ENCODE results near the gene FILIP1. TPM values are rescaled to one million over a fixed set of nuclear protein-coding genes. Genes with fewer than 3 reads are reported as not detected.

FILIP1 gene
- total RNA-seq, 1 experiment from 2014 or later: 2.9 TPM

DNA sequence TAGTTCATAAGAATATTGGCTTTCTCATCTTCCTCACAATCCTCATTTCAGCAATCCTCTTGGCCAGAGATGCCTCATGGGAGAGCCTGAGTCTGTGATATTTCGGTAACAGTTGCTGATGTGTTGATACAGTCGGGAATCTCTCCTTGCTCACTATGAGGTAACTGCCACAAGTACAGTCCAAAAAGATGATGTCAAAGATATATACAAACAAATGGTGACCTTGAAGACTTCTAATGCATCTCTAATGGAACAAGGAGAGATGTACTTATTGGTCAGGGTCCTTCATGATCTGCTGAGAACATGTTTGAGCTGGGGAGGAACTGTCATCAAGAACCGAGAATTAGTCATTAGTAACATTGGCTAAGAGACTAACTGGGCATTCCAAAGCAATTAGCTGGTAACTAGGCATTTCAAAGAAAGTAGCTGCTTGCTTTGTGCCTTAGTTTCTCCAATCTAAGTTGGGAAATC lies 56.1 kb downstream of the FILIP1 start (continued):
- TF ChIP-seq, protein P1, sequence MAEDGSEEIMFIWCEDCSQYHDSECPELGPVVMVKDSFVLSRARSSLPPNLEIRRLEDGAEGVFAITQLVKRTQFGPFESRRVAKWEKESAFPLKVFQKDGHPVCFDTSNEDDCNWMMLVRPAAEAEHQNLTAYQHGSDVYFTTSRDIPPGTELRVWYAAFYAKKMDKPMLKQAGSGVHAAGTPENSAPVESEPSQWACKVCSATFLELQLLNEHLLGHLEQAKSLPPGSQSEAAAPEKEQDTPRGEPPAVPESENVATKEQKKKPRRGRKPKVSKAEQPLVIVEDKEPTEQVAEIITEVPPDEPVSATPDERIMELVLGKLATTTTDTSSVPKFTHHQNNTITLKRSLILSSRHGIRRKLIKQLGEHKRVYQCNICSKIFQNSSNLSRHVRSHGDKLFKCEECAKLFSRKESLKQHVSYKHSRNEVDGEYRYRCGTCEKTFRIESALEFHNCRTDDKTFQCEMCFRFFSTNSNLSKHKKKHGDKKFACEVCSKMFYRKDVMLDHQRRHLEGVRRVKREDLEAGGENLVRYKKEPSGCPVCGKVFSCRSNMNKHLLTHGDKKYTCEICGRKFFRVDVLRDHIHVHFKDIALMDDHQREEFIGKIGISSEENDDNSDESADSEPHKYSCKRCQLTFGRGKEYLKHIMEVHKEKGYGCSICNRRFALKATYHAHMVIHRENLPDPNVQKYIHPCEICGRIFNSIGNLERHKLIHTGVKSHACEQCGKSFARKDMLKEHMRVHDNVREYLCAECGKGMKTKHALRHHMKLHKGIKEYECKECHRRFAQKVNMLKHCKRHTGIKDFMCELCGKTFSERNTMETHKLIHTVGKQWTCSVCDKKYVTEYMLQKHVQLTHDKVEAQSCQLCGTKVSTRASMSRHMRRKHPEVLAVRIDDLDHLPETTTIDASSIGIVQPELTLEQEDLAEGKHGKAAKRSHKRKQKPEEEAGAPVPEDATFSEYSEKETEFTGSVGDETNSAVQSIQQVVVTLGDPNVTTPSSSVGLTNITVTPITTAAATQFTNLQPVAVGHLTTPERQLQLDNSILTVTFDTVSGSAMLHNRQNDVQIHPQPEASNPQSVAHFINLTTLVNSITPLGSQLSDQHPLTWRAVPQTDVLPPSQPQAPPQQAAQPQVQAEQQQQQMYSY (CRISPR knock-in tag; IDR thresholded peaks at IDR 0.05): no peak

DNA sequence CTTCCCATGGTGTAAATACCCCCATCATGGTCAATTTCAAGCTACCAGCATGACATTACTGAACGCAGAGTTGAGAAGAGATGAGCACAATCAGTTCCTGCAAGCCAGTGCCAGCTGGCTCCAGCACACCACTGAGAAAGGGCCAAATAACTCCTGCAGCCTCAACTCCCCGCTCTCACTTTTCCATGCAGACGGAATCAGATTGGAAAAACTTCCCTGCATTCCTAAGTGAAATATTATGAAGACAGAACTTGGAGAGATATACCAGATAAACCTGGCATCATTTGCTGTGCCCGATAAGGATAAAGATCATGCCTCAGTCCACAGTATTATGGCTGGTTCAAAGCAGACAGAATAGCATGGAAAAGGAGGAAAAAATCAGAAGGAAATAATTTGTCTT lies 56.7 kb downstream of the FILIP1 start:
- Mint-ChIP-seq H3K27me3 (ENCODE audit: low read depth) (no peaks in the 10 kb centered on the region), H3K4me1 (no peaks in the 10 kb centered on the region), H3K27ac (no peak overlapping the region), H3K9me3 (peaks cover 3% of the 10 kb centered on the region; the same call in 1 of the 2 replicates), H3K36me3 (no peaks in the 10 kb centered on the region), H3K4me3 (no peak overlapping the region)
- no peak for ATAC-seq
- CTCF ChIA-PET: no interaction called here
- POLR2A ChIA-PET: no interaction called here
- TF ChIP-seq, protein P2, sequence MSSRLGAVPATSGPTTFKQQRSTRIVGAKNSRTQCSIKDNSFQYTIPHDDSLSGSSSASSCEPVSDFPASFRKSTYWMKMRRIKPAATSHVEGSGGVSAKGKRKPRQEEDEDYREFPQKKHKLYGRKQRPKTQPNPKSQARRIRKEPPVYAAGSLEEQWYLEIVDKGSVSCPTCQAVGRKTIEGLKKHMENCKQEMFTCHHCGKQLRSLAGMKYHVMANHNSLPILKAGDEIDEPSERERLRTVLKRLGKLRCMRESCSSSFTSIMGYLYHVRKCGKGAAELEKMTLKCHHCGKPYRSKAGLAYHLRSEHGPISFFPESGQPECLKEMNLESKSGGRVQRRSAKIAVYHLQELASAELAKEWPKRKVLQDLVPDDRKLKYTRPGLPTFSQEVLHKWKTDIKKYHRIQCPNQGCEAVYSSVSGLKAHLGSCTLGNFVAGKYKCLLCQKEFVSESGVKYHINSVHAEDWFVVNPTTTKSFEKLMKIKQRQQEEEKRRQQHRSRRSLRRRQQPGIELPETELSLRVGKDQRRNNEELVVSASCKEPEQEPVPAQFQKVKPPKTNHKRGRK (CRISPR knock-in tag; IDR thresholded peaks at IDR 0.05; ENCODE audit: borderline replicate concordance): no peak
- TF ChIP-seq GTF2I (CRISPR knock-in tag; conservative IDR thresholded peaks at IDR 0.05) (no peak), ZNF671 (CRISPR knock-in tag; IDR thresholded peaks at IDR 0.05) (no peak), NFYB (CRISPR knock-in tag; conservative IDR thresholded peaks at IDR 0.05; ENCODE audit: low read depth) (no peak), TEAD4 (CRISPR knock-in tag; IDR thresholded peaks at IDR 0.05) (no peak), ZNF121 (CRISPR knock-in tag; IDR thresholded peaks at IDR 0.05) (no peak), NR3C1 (CRISPR knock-in tag; conservative IDR thresholded peaks at IDR 0.05; ENCODE audit: low read depth) (no peak), MXD4 (CRISPR knock-in tag; IDR thresholded peaks at IDR 0.05; ENCODE audit: borderline replicate concordance) (no peak), IRF2 (CRISPR knock-in tag; IDR thresholded peaks at IDR 0.05; ENCODE audit: borderline replicate concordance, low read depth) (no peak), ATF1 (CRISPR knock-in tag; IDR thresholded peaks at IDR 0.05) (no peak)
- TF ChIP-seq, protein P3, sequence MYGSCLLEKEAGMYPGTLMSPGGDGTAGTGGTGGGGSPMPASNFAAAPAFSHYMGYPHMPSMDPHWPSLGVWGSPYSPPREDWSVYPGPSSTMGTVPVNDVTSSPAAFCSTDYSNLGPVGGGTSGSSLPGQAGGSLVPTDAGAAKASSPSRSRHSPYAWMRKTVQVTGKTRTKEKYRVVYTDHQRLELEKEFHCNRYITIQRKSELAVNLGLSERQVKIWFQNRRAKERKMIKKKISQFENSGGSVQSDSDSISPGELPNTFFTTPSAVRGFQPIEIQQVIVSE (CRISPR knock-in tag; IDR thresholded peaks at IDR 0.05; ENCODE audit: borderline replicate concordance): no peak
- TF ChIP-seq, protein P4, sequence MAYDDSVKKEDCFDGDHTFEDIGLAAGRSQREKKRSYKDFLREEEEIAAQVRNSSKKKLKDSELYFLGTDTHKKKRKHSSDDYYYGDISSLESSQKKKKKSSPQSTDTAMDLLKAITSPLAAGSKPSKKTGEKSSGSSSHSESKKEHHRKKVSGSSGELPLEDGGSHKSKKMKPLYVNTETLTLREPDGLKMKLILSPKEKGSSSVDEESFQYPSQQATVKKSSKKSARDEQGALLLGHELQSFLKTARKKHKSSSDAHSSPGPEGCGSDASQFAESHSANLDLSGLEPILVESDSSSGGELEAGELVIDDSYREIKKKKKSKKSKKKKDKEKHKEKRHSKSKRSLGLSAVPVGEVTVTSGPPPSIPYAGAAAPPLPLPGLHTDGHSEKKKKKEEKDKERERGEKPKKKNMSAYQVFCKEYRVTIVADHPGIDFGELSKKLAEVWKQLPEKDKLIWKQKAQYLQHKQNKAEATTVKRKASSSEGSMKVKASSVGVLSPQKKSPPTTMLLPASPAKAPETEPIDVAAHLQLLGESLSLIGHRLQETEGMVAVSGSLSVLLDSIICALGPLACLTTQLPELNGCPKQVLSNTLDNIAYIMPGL (CRISPR knock-in tag; IDR thresholded peaks at IDR 0.05): no peak
- TF ChIP-seq, protein P5, sequence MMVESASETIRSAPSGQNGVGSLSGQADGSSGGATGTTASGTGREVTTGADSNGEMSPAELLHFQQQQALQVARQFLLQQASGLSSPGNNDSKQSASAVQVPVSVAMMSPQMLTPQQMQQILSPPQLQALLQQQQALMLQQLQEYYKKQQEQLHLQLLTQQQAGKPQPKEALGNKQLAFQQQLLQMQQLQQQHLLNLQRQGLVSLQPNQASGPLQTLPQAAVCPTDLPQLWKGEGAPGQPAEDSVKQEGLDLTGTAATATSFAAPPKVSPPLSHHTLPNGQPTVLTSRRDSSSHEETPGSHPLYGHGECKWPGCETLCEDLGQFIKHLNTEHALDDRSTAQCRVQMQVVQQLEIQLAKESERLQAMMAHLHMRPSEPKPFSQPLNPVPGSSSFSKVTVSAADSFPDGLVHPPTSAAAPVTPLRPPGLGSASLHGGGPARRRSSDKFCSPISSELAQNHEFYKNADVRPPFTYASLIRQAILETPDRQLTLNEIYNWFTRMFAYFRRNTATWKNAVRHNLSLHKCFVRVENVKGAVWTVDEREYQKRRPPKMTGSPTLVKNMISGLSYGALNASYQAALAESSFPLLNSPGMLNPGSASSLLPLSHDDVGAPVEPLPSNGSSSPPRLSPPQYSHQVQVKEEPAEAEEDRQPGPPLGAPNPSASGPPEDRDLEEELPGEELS (CRISPR knock-in tag; IDR thresholded peaks at IDR 0.05): no peak
- TF ChIP-seq, protein P6, sequence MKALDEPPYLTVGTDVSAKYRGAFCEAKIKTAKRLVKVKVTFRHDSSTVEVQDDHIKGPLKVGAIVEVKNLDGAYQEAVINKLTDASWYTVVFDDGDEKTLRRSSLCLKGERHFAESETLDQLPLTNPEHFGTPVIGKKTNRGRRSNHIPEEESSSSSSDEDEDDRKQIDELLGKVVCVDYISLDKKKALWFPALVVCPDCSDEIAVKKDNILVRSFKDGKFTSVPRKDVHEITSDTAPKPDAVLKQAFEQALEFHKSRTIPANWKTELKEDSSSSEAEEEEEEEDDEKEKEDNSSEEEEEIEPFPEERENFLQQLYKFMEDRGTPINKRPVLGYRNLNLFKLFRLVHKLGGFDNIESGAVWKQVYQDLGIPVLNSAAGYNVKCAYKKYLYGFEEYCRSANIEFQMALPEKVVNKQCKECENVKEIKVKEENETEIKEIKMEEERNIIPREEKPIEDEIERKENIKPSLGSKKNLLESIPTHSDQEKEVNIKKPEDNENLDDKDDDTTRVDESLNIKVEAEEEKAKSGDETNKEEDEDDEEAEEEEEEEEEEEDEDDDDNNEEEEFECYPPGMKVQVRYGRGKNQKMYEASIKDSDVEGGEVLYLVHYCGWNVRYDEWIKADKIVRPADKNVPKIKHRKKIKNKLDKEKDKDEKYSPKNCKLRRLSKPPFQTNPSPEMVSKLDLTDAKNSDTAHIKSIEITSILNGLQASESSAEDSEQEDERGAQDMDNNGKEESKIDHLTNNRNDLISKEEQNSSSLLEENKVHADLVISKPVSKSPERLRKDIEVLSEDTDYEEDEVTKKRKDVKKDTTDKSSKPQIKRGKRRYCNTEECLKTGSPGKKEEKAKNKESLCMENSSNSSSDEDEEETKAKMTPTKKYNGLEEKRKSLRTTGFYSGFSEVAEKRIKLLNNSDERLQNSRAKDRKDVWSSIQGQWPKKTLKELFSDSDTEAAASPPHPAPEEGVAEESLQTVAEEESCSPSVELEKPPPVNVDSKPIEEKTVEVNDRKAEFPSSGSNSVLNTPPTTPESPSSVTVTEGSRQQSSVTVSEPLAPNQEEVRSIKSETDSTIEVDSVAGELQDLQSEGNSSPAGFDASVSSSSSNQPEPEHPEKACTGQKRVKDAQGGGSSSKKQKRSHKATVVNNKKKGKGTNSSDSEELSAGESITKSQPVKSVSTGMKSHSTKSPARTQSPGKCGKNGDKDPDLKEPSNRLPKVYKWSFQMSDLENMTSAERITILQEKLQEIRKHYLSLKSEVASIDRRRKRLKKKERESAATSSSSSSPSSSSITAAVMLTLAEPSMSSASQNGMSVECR (CRISPR knock-in tag; IDR thresholded peaks at IDR 0.05; ENCODE audit: borderline replicate concordance): no peak
- DNase-seq (ENCODE audit: low spot score): no peak
